GM12872 (cell line): Measurements from ENCODE around the gene RBPJ.

Source experiments
- CTCF ChIP-seq: IDR thresholded peaks from 3 replicates; pipeline ENCODE4 v1.5.1; 2011; ENCODE audit warnings: low read depth, mild to moderate bottlenecking, low read length, moderate library complexity; ENCODE audit not compliant: insufficient read depth

Gene RBPJ

GRCh38 chr4:26284536-26284935 lies 36.3 kb upstream of the RBPJ start:
- TF ChIP-seq CTCF = no peak

- no peak for TF ChIP-seq CTCF
These were observed 35.5 kb upstream of the RBPJ start for GRCh38 chr4:26285272-26285671.

GRCh38 chr4:26287756-26288155 lies 33.1 kb upstream of the RBPJ start:
- TF ChIP-seq CTCF = no peak

- TF ChIP-seq CTCF = no peak
These were observed 32.4 kb upstream of the RBPJ start for GRCh38 chr4:26288355-26288909.

GRCh38 chr4:26289401-26289800 lies 31.4 kb upstream of the RBPJ start:
- no peak for TF ChIP-seq CTCF

GRCh38 chr4:26290321-26290720 lies 30.5 kb upstream of the RBPJ start:
- no peak for TF ChIP-seq CTCF

- TF ChIP-seq CTCF = no peak
These were observed 25.9 kb upstream of the RBPJ start for GRCh38 chr4:26294904-26295303.
